Measurements from ENCODE around the gene AGAP1. TPM values are rescaled to one million over a fixed set of nuclear protein-coding genes. Genes with fewer than 3 reads are reported as not detected.

AGAP1 gene
- total RNA-seq, 4 donors from 2014 or later, result 13.7 to 18.5 (median 17.1) TPM

GRCh38 chr2:235903782-235904584 is 410.1 kb downstream of the AGAP1 start:
- no peak overlapping the region for H3K4me3 ChIP-seq (ENCODE audit: low read depth, poor library complexity, severe bottlenecking)
- intact Hi-C loops (cut with DNase I; ENCODE audit: low total_unique reads), result no loop called here
- DNase-seq (ENCODE audit: low spot score in 2 of 2), result peak in 1 of 2 donors; percentile 70
- no peak for TF ChIP-seq CTCF (IDR thresholded peaks at IDR 0.05)
- no peak for TF ChIP-seq POLR2A (IDR thresholded peaks at IDR 0.05)
- 86 to 88% methylated on average over 21 of the region's 21 CpGs for WGBS, 2 donors

- TF ChIP-seq POLR2A (IDR thresholded peaks at IDR 0.05) (no peak), CTCF (IDR thresholded peaks at IDR 0.05) (no peak)
- no peak for DNase-seq (ENCODE audit: low spot score in 2 of 2)
- intact Hi-C loops (cut with DNase I; ENCODE audit: low total_unique reads), result no loop called here
- WGBS, 2 donors, result 75 to 77% methylated on average over 6 of the region's 6 CpGs
- no peak overlapping the region for H3K4me3 ChIP-seq (ENCODE audit: low read depth, poor library complexity, severe bottlenecking)
Observed at GRCh38 chr2:235904585-235904931, 410.7 kb downstream of the AGAP1 start.

GRCh38 chr2:235908826-235909225 is 415.0 kb downstream of the AGAP1 start:
- TF ChIP-seq POLR2A (IDR thresholded peaks at IDR 0.05) (no peak), CTCF (IDR thresholded peaks at IDR 0.05) (no peak)
- WGBS, 2 donors, result 89 to 91% methylated on average over 6 of the region's 6 CpGs
- intact Hi-C loops (cut with DNase I; ENCODE audit: low total_unique reads), result no loop called here
- DNase-seq (ENCODE audit: low spot score in 2 of 2), result peak in 1 of 2 donors; percentile 32
- H3K4me3 ChIP-seq (ENCODE audit: low read depth, poor library complexity, severe bottlenecking), result no peak overlapping the region

GRCh38 chr2:235909358-235909757 is 415.5 kb downstream of the AGAP1 start:
- intact Hi-C loops (cut with DNase I; ENCODE audit: low total_unique reads), result no loop called here
- no peak for DNase-seq (ENCODE audit: low spot score in 2 of 2)
- TF ChIP-seq POLR2A (IDR thresholded peaks at IDR 0.05) (no peak), CTCF (IDR thresholded peaks at IDR 0.05) (no peak)
- no peak overlapping the region for H3K4me3 ChIP-seq (ENCODE audit: low read depth, poor library complexity, severe bottlenecking)
- 81 to 86% methylated on average over 2 of the region's 2 CpGs for WGBS, 2 donors

- 92 to 95% methylated on average over 3 of the region's 3 CpGs for WGBS, 2 donors
- DNase-seq (ENCODE audit: low spot score in 2 of 2), result peak in 1 of 2 donors; percentile 49
- TF ChIP-seq CTCF (IDR thresholded peaks at IDR 0.05) (no peak), POLR2A (IDR thresholded peaks at IDR 0.05) (no peak)
- intact Hi-C loops (cut with DNase I; ENCODE audit: low total_unique reads), result no loop called here
- H3K4me3 ChIP-seq (ENCODE audit: low read depth, poor library complexity, severe bottlenecking), result no peak overlapping the region
Observed at GRCh38 chr2:235910067-235910466, 416.2 kb downstream of the AGAP1 start.

- TF ChIP-seq POLR2A (IDR thresholded peaks at IDR 0.05) (no peak), CTCF (IDR thresholded peaks at IDR 0.05) (no peak)
- intact Hi-C loops (cut with DNase I; ENCODE audit: low total_unique reads), result no loop called here
- WGBS, 2 donors, result 91% methylated on average over 6 of the region's 6 CpGs
- DNase-seq (ENCODE audit: low spot score in 2 of 2), result peak in 1 of 2 donors; percentile 46
- no peak overlapping the region for H3K4me3 ChIP-seq (ENCODE audit: low read depth, poor library complexity, severe bottlenecking)
Observed at GRCh38 chr2:235911125-235911524, 417.3 kb downstream of the AGAP1 start.
